Renal cortical epithelial cell (primary cell): ENCODE measurements around the gene AP4M1. TPM values are rescaled to one million over a fixed set of nuclear protein-coding genes. Genes with fewer than 3 reads are reported as not detected.
"Not testable (repeated sequence)": the region's sequence is repeated elsewhere in the genome, so short reads cannot be mapped to it uniquely, and the experiment has no call there.

Experiments used
- DNase-seq: peaks from one replicate; pipeline ENCODE4 v3.0.0-alpha.2; 2011; ENCODE audit warnings: low read depth
- total RNA-seq: library from RNA; depleted of rRNA; stranded (reverse); fragments of >200 nt; gene quantifications from 2 replicates; pipeline ENCODE4 v1.2.3, GENCODE V29; 2014

Gene AP4M1
- total RNA-seq, 1 donor from 2014 or later = 30.0 TPM

- DNase-seq = no peak
Measured at GRCh38 chr7:100107890-100108289, 6.4 kb downstream of the AP4M1 start.

- DNase-seq = no peak
Measured at GRCh38 chr7:100109521-100110163, 8.2 kb downstream of the AP4M1 start.

- DNase-seq = no peak
Measured at GRCh38 chr7:100111156-100111555, 9.7 kb downstream of the AP4M1 start.

- DNase-seq = no peak
Measured at GRCh38 chr7:100111914-100112313, 10.5 kb downstream of the AP4M1 start.

- DNase-seq = no peak
Measured at GRCh38 chr7:100115026-100115425, 13.6 kb downstream of the AP4M1 start.

GRCh38 chr7:100118388-100119071 is 17.1 kb downstream of the AP4M1 start:
- no peak for DNase-seq

- peak; percentile 90 for DNase-seq
Measured at GRCh38 chr7:100119072-100119969, 17.9 kb downstream of the AP4M1 start, which contains the start of the genes CNPY4 and TAF6. Gene CNPY4 (plus strand): TSS chr7:100119634. CDS start chr7:100119745, 111 bp downstream. Gene TAF6 (minus strand): TSS chr7:100119358. CDS start chr7:100114209, 5,149 bp downstream.

- DNase-seq = no peak
Measured at GRCh38 chr7:100119970-100120732, 18.7 kb downstream of the AP4M1 start.

GRCh38 chr7:100120733-100121036 is 19.2 kb downstream of the AP4M1 start:
- DNase-seq = no peak

GRCh38 chr7:100122067-100122466 is 20.6 kb downstream of the AP4M1 start:
- no peak for DNase-seq

GRCh38 chr7:100122568-100122967 is 21.1 kb downstream of the AP4M1 start:
- no peak for DNase-seq

- DNase-seq = no peak
Measured at GRCh38 chr7:100124301-100125230, 23.1 kb downstream of the AP4M1 start.

- DNase-seq = no peak
Measured at GRCh38 chr7:100126239-100126930, 24.9 kb downstream of the AP4M1 start.

- DNase-seq = peak; percentile 62
Measured at GRCh38 chr7:100126931-100127865, 25.8 kb downstream of the AP4M1 start, which contains the start of gene MBLAC1. Gene MBLAC1 (plus strand): TSS chr7:100126967. CDS start chr7:100127396, 429 bp downstream.

- DNase-seq = no peak
Measured at GRCh38 chr7:100127866-100128636, 26.6 kb downstream of the AP4M1 start.

- no peak for DNase-seq
Measured at GRCh38 chr7:100128637-100128963, 27.2 kb downstream of the AP4M1 start.

GRCh38 chr7:100130220-100130607 is 28.8 kb downstream of the AP4M1 start:
- not testable (repeated sequence) for DNase-seq
